Thyroid gland (tissue), 4 donors: Measurements from ENCODE around the gene SERPINA12. TPM values are rescaled to one million over a fixed set of nuclear protein-coding genes. Genes with fewer than 3 reads are reported as not detected.

Experiments
- DNase-seq, 2 donors: peaks; one replicate each; pipeline ENCODE4 v3.0.0-alpha.2; 2019
- H3K27ac ChIP-seq, 3 donors: fragments of 200-600 bp; sonication (generic); 1 replicate in 2 of 3; 2 replicates in 1 of 3; pipeline ENCODE4 v1.5.1; 2016 to 2019; ENCODE audit warnings: mild to moderate bottlenecking in 1 of 3, moderate library complexity in 1 of 3
- H3K27me3 ChIP-seq: fragments of 200-600 bp; sonication (generic); one replicate; pipeline ENCODE4 v1.5.1; 2019
- H3K36me3 ChIP-seq, 2 donors: fragments of 200-600 bp; sonication (generic); one replicate each; pipeline ENCODE4 v1.5.1; 2016 to 2019
- H3K4me1 ChIP-seq, 2 donors: fragments of 200-600 bp; sonication (generic); one replicate each; pipeline ENCODE4 v1.5.1; 2017 to 2019
- H3K4me3 ChIP-seq, 3 donors: fragments of 200-600 bp; sonication (generic); replicated peaks in 1 of 3; 1 replicate in 2 of 3; 2 replicates in 1 of 3; pipeline ENCODE4 v1.5.1; 2016; ENCODE audit warnings: mild to moderate bottlenecking in 1 of 3
- H3K9me3 ChIP-seq: fragments of 200-600 bp; sonication (generic); one replicate; pipeline ENCODE4 v1.5.1; 2017
- POLR2A ChIP-seq, 2 donors: fragments of 450-650 bp; IDR thresholded peaks; one replicate each; pipeline ENCODE4 v1.6.1; 2017; ENCODE audit warnings: antibody characterized with exemption in 2 of 2, mild to moderate bottlenecking in 2 of 2, moderate library complexity in 1 of 2
- WGBS, 2 donors: methylation state at CpG; one replicate each; pipeline ENCODE4 v1.1.5; 2017; 5-methylcytosine and 5-hydroxymethylcytosine counted together
- intact Hi-C: fragments of 100-400 bp; cut with DNase I; formaldehyde crosslinking; loops from one replicate; pipeline ENCODE4 v1.15.1; 2023
- total RNA-seq, 4 donors: library from RNA; depleted of rRNA; stranded (reverse); fragments of >200 nt; gene quantifications; one replicate each; pipeline ENCODE4 v1.2.3, GENCODE V29; 2016
- TF ChIP-seq, protein P1 (sequence below), 6 experiments: fragments of 200-600 bp in 3 of 6; fragments of 450-650 bp in 3 of 6; sonication (generic) in 3 of 6; IDR thresholded peaks; one replicate each; pipeline ENCODE4 v1.5.1; 2016 to 2019; ENCODE audit warnings: antibody characterized with exemption in 6 of 6, mild to moderate bottlenecking in 2 of 6, inconsistent platforms in 1 of 6, moderate library complexity in 1 of 6

SERPINA12 gene
- total RNA-seq, 4 donors from 2014 or later: not detected

GRCh38 chr14:94451091-94451771 lies 58.0 kb downstream of the SERPINA12 start:
- DNase-seq: no peak
- WGBS, 2 donors: 20 to 32% methylated on average over 8 of the region's 8 CpGs
- no peaks in the 10 kb centered on the region for H3K36me3 ChIP-seq
- TF ChIP-seq POLR2A (IDR thresholded peaks at IDR 0.05): no peak
- TF ChIP-seq, protein P1, sequence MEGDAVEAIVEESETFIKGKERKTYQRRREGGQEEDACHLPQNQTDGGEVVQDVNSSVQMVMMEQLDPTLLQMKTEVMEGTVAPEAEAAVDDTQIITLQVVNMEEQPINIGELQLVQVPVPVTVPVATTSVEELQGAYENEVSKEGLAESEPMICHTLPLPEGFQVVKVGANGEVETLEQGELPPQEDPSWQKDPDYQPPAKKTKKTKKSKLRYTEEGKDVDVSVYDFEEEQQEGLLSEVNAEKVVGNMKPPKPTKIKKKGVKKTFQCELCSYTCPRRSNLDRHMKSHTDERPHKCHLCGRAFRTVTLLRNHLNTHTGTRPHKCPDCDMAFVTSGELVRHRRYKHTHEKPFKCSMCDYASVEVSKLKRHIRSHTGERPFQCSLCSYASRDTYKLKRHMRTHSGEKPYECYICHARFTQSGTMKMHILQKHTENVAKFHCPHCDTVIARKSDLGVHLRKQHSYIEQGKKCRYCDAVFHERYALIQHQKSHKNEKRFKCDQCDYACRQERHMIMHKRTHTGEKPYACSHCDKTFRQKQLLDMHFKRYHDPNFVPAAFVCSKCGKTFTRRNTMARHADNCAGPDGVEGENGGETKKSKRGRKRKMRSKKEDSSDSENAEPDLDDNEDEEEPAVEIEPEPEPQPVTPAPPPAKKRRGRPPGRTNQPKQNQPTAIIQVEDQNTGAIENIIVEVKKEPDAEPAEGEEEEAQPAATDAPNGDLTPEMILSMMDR (IDR thresholded peaks at IDR 0.05): no peak
- intact Hi-C loops: no loop called here
- no peaks in the 10 kb centered on the region for H3K9me3 ChIP-seq
- no peak overlapping the region for H3K27ac ChIP-seq
- no peaks in the 10 kb centered on the region for H3K27me3 ChIP-seq
- H3K4me1 ChIP-seq: no peaks in the 10 kb centered on the region
- no peak overlapping the region for H3K4me3 ChIP-seq

DNA sequence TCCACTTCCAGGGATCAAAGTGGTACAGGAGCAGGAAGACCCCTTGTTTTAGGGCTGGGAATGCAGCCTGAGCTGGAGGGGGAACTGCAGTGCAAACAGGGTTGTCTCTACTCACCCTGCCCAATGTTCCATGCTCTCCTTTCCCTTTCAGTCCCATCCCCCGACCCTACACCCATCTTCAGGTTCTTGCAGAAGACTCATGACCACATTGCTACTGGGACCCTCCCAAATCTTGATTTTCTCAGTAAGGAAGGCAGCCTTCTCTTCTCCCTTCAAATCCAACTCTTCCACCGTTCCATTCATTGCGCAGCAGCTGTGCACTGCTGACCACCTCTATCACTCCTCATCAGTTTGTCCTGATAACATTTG lies 58.6 kb downstream of the SERPINA12 start:
- no peaks in the 10 kb centered on the region for H3K4me1 ChIP-seq
- H3K4me3 ChIP-seq: no peak overlapping the region
- H3K36me3 ChIP-seq: no peaks in the 10 kb centered on the region
- H3K9me3 ChIP-seq: no peaks in the 10 kb centered on the region
- no peak overlapping the region for H3K27ac ChIP-seq
- H3K27me3 ChIP-seq: no peaks in the 10 kb centered on the region
- 57 to 69% methylated on average over 3 of the region's 3 CpGs for WGBS, 2 donors
- intact Hi-C loops: no loop called here
- no peak for DNase-seq
- TF ChIP-seq, protein P1 (IDR thresholded peaks at IDR 0.05): no peak
- no peak for TF ChIP-seq POLR2A (IDR thresholded peaks at IDR 0.05)

DNA sequence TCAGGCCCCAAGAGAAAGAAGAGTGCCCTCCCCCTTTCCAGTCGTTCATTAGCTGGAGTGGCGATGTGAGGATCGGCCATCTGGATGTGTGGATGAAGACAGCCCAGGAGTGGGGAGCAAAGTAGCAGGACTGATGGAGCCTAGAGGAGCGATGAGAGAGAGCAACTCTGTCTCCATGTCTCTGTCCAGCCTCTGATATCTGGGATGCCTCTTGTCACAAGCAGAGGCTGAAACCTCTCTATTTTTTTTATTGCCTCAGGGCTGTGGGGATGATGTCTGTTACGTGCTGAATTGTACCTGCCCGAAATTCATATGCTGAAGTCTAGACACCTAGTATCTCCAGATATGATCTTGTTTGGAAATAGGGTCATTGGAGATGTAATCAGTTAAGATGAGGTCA lies 59.3 kb downstream of the SERPINA12 start:
- no peak overlapping the region for H3K4me3 ChIP-seq
- H3K27ac ChIP-seq: no peak overlapping the region
- no peaks in the 10 kb centered on the region for H3K9me3 ChIP-seq
- H3K27me3 ChIP-seq: no peaks in the 10 kb centered on the region
- no peak for DNase-seq
- no peaks in the 10 kb centered on the region for H3K4me1 ChIP-seq
- intact Hi-C loops: no loop called here
- WGBS, 2 donors: 71 to 74% methylated on average over 6 of the region's 6 CpGs
- no peak for TF ChIP-seq POLR2A (IDR thresholded peaks at IDR 0.05)
- TF ChIP-seq, protein P1 (IDR thresholded peaks at IDR 0.05): no peak
- H3K36me3 ChIP-seq: no peaks in the 10 kb centered on the region

GRCh38 chr14:94448071-94448808 lies 61.0 kb downstream of the SERPINA12 start:
- no peak overlapping the region for H3K4me3 ChIP-seq
- H3K36me3 ChIP-seq: no peaks in the 10 kb centered on the region
- 64 to 71% methylated on average over 14 of the region's 14 CpGs for WGBS, 2 donors
- TF ChIP-seq POLR2A (IDR thresholded peaks at IDR 0.05): no peak
- TF ChIP-seq, protein P1 (IDR thresholded peaks at IDR 0.05): no peak
- intact Hi-C loops: no loop called here
- no peaks in the 10 kb centered on the region for H3K4me1 ChIP-seq
- no peaks in the 10 kb centered on the region for H3K9me3 ChIP-seq
- H3K27me3 ChIP-seq: no peaks in the 10 kb centered on the region
- H3K27ac ChIP-seq: no peak overlapping the region
- no peak for DNase-seq

DNA sequence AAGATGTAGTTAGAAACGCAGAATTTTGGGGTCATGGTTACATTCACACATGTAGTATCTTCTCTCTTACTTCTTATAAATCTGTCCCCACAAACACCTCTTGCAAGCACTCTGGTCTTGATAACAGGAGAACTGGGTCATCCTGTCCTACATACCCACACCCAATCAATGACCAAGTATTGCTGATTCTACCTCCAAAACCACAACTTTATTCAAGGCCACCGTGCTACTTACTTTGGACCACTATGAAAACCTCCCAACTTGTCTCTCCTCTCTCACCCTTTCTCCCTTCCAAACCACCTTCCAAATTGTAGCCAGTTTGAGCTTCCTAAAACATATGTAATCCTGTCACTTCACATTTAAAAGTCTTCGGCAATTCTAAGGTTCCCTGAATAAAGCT lies 62.1 kb downstream of the SERPINA12 start:
- H3K4me3 ChIP-seq: no peak overlapping the region
- no peaks in the 10 kb centered on the region for H3K27me3 ChIP-seq
- H3K4me1 ChIP-seq: no peaks in the 10 kb centered on the region
- 74 to 84% methylated on average over 3 of the region's 3 CpGs for whole genome bisulfite sequencing, 2 donors
- no peak overlapping the region for H3K27ac ChIP-seq
- DNase-seq: no peak
- TF ChIP-seq, protein P1 (IDR thresholded peaks at IDR 0.05): no peak
- TF ChIP-seq POLR2A (IDR thresholded peaks at IDR 0.05): no peak
- intact Hi-C loops: no loop called here
- H3K9me3 ChIP-seq: no peaks in the 10 kb centered on the region
- no peaks in the 10 kb centered on the region for H3K36me3 ChIP-seq
